Osteocyte (in vitro differentiated cells): ENCODE data around the gene FLII. TPM values are rescaled to one million over a fixed set of nuclear protein-coding genes. Genes with fewer than 3 reads are reported as not detected.
A peak's percentile ranks its signal among the peaks of the same experiment; 100 is the strongest.

Experiments
- DNase-seq: peaks from one replicate; pipeline ENCODE4 v3.0.0; 2021; ENCODE audit warnings: mixed read lengths; ENCODE audit not compliant: unreplicated experiment; ENCODE audit errors: extremely low spot score
- H3K27ac Mint-ChIP-seq: one replicate; pipeline ENCODE4 v1.8.0; 2021; ENCODE audit warnings: mild to moderate bottlenecking, mixed read lengths; ENCODE audit not compliant: unreplicated experiment
- H3K27me3 Mint-ChIP-seq: one replicate; pipeline ENCODE4 v1.8.0; 2021; ENCODE audit warnings: mixed read lengths; ENCODE audit not compliant: unreplicated experiment
- H3K36me3 Mint-ChIP-seq: one replicate; pipeline ENCODE4 v1.8.0; 2021; ENCODE audit warnings: mixed read lengths; ENCODE audit not compliant: unreplicated experiment
- H3K4me1 Mint-ChIP-seq: one replicate; pipeline ENCODE4 v1.8.0; 2021; ENCODE audit warnings: mixed read lengths; ENCODE audit not compliant: unreplicated experiment
- H3K4me3 Mint-ChIP-seq: one replicate; pipeline ENCODE4 v1.8.0; 2021; ENCODE audit warnings: mild to moderate bottlenecking, moderate library complexity, mixed read lengths; ENCODE audit not compliant: unreplicated experiment
- H3K9me3 Mint-ChIP-seq: one replicate; pipeline ENCODE4 v1.8.0; 2021; ENCODE audit warnings: mixed read lengths; ENCODE audit not compliant: unreplicated experiment
- total RNA-seq: library from RNA; stranded (reverse); gene quantifications from 2 replicates; pipeline ENCODE4 v1.2.1, GENCODE V29; 2021
- TF ChIP-seq, protein P1 (sequence below): fragments of 200-600 bp; sonication (generic); IDR thresholded peaks from 2 replicates; pipeline ENCODE4 v1.5.0; 2021; ENCODE audit warnings: antibody characterized with exemption, mild to moderate bottlenecking, moderate library complexity

Gene FLII
- total RNA-seq, 1 donor from 2014 or later = 214 TPM

DNA sequence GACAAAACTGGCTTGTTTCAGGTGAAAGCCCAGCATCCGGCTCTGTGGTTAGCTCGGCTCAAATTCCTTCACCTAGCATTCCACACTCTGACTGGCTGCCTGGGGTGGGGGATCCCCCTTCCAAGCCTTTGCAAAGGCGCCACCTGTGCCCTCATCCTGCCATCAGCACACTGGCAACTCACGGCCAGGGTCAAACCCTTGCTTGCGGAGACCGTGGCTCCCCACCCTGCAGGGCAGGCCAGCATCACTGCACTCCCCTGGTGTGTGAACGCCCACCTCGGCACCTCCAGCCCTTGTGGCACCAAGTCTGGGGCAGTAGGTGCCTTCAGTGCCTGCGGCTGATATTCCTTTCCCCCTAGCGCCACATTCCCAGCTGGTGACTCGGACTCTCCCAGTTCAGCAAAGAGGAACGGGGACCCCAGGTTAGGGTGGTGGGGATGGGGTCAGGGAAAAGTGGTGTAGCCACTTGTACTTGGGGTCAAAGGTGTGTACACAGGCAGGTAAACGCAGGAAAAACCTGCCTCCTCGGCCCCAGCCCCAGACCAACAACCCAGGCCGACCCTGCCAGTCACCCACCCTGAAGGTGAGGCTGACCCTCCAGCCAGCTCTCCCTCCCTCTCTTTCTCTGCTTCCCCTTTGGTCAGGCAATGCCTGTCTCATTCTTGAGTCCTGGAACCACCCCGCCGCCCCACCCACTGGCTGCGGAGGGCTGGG, 1.1 kb downstream of the FLII start:
- no peaks in the 10 kb centered on the region for H3K27me3 Mint-ChIP-seq

DNA sequence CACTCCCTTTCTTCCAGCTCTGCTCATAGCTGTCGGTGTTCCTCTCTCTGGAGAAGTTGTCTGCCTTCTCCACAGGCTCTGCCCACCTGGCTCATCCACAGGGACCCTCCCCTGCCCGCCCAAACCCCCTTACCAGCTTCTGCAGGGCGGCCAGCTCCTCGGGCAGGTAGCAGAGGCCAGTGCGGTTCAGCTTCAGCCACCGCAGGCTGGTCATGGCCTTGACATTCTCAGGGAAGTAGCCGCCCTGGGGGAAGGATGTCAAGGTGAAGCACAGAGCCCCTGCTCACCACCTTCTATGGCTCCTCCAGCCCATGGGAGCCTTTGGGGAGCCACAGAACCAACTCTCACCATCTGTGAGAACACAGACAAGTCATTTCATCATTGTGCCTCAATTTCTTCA, 1.8 kb downstream of the FLII start:
- peaks cover 28% of the 10 kb centered on the region for H3K4me1 Mint-ChIP-seq
- H3K9me3 Mint-ChIP-seq = no peaks in the 10 kb centered on the region
- H3K27me3 Mint-ChIP-seq = no peaks in the 10 kb centered on the region
- peak overlapping the region; percentile 94 for H3K4me3 Mint-ChIP-seq
- H3K27ac Mint-ChIP-seq = peak overlapping the region; percentile 89
- H3K36me3 Mint-ChIP-seq = peaks cover 6% of the 10 kb centered on the region
- no peak for DNase-seq
- TF ChIP-seq, protein P1, sequence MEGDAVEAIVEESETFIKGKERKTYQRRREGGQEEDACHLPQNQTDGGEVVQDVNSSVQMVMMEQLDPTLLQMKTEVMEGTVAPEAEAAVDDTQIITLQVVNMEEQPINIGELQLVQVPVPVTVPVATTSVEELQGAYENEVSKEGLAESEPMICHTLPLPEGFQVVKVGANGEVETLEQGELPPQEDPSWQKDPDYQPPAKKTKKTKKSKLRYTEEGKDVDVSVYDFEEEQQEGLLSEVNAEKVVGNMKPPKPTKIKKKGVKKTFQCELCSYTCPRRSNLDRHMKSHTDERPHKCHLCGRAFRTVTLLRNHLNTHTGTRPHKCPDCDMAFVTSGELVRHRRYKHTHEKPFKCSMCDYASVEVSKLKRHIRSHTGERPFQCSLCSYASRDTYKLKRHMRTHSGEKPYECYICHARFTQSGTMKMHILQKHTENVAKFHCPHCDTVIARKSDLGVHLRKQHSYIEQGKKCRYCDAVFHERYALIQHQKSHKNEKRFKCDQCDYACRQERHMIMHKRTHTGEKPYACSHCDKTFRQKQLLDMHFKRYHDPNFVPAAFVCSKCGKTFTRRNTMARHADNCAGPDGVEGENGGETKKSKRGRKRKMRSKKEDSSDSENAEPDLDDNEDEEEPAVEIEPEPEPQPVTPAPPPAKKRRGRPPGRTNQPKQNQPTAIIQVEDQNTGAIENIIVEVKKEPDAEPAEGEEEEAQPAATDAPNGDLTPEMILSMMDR = no peak

More for the DNA sequence above, 1.1 kb downstream of the FLII start:
- Mint-ChIP-seq H3K36me3 (peaks cover 5% of the 10 kb centered on the region), H3K9me3 (no peaks in the 10 kb centered on the region), H3K27ac (peak overlapping the region; percentile 89), H3K4me1 (peaks cover 32% of the 10 kb centered on the region), H3K4me3 (peak overlapping the region; percentile 94)
- no peak for DNase-seq
- TF ChIP-seq, protein P1 = no peak

DNA sequence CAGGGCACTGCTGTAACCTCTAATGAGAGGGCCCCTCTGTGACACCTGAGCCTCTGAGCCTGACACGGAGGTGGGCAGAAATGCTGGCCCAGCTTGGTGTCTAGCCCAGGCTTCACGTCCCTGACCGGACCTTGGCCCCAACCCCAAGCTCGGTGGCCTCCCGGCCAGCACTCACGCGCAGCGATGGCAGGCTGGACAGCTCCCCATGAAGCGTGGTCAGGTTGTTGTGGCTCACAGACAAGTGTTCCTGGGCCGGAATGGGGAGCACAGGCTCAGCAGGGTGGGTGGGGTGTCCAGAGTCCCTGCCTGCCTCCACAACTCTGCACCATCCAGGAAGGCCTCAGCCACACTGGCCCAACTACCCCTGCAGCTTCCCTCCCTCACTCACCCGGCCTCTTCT, 2.2 kb downstream of the FLII start:
- Mint-ChIP-seq H3K27ac (no peak overlapping the region), H3K4me1 (peaks cover 24% of the 10 kb centered on the region), H3K4me3 (no peak overlapping the region), H3K36me3 (peaks cover 8% of the 10 kb centered on the region), H3K9me3 (no peaks in the 10 kb centered on the region), H3K27me3 (no peaks in the 10 kb centered on the region)
- DNase-seq = no peak
- TF ChIP-seq, protein P1 = no peak

DNA sequence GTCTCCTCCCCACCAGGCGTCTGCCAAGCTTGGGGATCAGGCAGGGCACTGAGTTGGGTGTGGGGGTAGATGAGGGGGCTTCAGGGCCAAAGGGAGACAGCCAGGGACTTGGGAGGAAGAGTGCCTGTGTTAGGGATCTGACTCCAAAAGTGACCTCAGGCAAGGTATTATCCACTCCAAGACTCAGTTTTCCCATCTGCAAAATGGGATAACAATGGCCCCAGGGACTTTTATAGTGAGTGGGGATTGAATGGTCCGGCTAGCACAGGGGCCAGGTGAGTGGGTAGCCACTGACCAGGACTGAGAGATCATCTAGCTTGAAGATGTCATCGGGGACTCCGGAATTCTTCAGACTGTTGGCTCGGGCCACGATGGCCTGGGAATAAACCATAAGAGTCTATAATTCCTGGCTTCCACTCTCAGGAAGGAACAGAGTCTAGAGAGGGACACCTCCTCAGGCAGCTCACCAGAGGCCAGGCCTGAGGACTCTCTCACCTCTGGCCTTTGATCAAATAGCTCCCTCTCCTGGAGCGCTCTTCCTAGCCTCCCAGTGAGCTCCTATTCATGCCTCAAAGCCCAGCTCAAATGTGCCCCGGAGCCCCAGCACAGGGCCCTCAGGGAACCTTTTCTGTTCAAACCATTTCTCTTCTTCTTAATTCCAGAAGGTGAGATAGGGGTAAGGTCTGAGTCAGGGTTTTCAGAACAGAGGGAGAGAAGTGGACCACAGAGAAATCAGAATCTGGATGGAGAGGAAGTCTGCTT, 3.5 kb downstream of the FLII start:
- TF ChIP-seq, protein P1 = no peak
- H3K9me3 Mint-ChIP-seq = no peaks in the 10 kb centered on the region
- H3K36me3 Mint-ChIP-seq = peaks cover 14% of the 10 kb centered on the region

More for the DNA sequence above, 3.5 kb downstream of the FLII start:
- Mint-ChIP-seq H3K27me3 (no peaks in the 10 kb centered on the region), H3K4me3 (no peak overlapping the region), H3K27ac (no peak overlapping the region), H3K4me1 (peaks cover 20% of the 10 kb centered on the region)
- DNase-seq = no peak
